HG03097 (cell line): Measurements from ENCODE around the gene DLK2.
"Not testable (repeated sequence)": the region's sequence is repeated elsewhere in the genome, so short reads cannot be mapped to it uniquely, and the experiment has no call there.

Source experiments
- ATAC-seq: cut with Tn5 transposase; IDR thresholded peaks from one replicate; pipeline ENCODE4 v1.9.1; 2021; ENCODE audit not compliant: unreplicated experiment, low FRiP score

Gene DLK2

DNA sequence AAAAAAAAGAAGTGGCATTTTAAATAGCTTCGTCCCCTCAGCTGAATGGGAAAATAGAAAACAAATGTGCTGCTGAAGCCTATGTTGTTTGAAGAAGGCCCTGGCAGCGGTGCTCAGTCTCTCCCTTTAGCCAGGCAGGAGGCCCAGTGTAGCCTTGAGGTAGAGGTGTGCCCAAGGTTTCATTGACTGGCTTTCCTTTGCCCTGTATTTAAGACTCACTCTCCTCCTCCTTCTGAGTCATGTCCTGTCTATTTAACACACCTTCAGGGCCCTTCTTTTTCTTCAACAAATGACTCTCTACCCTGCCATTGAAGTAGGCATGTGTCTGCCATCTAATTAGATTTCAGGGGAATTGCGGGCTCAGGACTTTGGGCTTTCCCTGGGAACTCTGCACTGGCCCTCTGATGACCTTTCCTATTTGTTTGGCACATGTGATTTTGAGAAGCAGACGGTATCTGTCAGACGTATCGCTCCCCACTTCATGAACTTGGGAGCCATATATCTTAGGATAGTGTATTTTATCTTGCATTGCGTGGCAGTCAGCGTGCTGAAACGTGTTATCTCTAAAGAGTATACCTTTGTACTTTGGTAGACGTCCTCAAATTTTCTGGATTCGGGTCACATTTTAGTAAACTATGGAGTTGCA, 26.4 kb upstream of the DLK2 start:
- no peak for ATAC-seq

DNA sequence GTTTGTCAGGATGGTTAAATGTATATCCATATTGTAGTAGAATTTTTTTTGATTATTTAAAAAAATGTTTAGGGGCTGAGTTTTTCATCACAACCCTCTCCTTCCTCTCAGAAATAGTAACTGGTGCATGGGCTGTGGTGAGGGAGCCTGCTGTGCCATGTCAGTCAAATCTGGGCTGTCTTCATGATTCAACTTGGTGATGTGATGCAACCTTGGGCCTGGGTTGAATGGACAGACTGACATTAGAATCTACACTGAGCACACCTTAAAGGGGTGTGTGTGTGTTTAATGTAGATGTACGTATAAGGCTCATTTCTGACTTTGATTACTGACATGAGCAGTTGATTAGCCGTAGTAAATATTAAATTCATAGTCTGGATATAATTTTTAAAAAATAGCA, 25.7 kb upstream of the DLK2 start:
- no peak for ATAC-seq

DNA sequence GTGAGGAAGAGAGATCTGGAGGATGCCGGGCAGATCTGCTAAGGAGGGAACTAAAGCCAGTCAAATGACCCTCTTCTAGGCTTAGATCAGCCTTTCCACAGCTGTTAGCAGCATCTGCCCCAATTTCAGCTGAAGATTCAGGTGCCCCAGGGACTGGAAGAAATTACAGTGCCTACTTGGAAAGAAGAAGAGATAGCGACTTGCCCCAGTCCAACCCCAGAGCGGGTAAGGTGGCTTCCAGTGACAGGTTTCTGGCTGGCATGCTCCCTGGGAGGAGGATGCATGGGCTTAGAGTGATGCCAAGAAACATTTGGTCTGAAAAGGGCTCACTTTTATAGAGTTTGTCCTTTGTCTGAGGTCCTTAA, 22.6 kb upstream of the DLK2 start:
- no peak for ATAC-seq

DNA sequence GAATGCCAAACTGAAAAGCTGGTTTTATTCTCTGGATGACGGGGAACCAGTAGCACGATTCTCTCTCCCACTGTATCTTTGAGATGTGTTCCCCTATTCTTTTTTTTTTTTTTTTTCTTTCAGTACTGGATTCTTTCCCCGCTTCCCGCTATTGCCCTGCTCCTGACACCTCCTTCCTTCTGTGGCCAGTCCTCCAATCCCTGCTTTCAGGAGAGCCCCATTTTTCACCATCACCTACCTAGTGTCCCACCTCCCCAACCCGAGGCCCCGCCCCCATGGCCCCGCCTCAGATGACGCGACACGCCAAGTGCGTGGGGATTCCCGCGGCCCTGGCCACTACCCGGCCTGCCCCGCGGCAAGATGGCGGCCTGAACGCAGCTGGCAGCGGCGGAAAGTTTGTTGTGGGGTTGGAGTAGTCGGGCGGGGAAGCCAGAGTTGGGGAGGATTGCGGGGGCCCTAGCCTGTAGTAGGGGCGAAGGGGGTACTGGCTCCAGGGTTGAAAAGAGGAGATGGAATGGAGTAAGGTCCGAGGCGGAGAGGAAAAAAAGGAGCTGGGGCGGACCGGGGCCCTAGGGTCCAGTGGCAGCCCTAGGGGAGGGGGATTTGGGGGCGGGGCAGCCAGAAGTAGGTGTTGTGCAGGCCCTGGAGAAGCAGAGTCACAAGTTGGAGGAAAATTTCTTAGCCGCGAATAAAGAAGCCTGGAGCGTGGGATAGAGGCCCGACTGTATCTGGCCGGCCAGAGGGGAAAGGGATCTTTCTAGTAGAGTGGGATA, 22.1 kb upstream of the DLK2 start, which contains the start of gene TJAP1:
TJAP1 (plus strand) TSS at position 336 of the 773 bp plus-strand sequence. CDS start 21,432 bp downstream, outside the sequence.
- ATAC-seq = no peak

DNA sequence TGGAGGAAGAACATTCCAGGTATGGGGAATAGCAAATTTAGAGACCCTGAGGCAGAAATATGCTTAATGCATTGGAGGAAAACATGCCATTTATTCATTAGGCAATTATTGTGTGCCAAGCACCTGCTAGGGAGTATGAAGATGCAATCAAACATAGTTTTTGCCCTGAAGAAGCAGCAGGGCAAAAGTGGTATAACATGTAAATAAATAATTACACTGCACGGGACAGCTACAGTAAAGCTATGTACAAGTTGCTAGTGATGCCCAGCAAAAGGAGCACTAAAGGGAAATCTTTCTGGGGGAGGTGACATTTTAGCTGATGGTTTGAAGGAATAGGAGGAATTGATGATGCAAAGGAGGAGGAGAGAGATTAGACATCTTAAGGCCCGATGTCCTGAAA, 21.4 kb upstream of the DLK2 start:
- ATAC-seq = no peak

DNA sequence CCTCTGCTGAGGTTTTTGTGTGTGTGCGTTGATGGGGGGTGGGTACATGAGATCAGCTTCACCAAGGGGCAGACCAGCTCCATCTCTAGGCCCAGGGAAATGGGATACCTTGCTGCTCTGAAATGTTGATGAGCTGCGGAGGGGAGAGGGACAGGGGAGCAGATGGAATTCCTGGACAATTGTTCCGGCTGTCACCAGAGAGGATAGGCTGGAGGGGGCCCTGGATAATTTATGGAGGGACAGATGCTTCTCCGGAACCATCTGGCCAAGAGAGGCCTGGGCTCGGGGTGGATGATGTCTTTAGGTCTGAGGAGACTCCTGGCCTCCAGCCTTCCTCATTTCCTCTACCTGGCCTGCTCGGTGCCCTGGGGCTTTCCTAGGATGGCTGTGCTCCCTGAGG, 20.2 kb upstream of the DLK2 start:
- ATAC-seq = no peak

DNA sequence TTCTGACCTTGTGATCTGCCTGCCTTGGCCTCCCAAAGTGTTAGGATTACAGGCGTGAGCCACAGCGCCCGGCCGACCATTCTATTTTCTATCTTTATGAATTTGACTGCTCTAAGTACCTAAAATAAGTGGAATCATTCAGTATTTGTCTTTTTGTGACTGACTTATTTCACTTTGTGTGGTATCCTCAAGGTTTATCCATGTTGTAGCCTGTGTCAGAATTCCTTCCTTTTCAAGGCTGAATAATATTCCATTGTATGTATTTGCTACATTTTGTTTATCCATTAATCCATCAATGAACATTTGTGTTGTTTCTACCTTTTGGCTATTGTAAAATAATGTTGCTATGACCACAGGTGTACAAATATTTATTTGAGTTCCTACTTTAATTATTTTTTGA, 17.2 kb upstream of the DLK2 start:
- no peak for ATAC-seq

DNA sequence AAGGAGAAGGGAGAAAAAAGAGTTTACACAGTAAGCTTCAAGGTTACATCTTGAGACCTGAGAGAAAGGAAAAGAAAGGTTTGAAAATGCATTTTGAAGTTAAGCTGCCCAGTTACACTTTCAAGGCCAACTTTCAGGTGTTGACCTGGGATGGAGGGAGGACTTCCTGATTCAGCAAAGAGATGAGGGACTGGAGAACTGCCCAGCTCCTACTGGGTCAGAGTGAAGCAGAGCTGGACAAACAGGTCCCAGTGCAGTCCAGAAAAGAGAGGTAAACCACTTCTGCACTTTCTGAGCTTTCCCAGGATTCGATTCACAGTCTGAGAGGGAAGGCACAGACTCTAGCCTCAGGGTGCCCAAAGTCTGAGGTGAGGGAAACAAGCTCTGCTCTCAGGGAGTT, 16.1 kb upstream of the DLK2 start:
- no peak for ATAC-seq

DNA sequence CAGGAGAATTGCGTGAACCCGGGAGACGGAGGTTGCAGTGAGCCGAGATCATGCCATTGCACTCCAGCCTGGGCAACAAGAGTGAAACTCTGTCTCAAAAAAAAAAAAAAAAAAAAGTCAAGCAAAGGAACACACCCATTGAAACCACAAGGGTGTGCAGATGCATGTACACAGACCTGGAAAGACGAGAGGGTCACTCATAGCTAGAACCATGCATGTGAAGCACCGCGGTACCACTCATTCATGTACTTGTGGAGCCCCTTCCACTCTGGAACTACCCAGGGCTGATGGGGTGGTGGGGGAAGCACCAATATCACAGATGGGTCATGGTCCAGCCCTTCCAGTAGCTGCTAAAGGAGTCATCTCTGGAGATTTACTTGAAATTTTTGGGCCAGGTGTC, 14.6 kb upstream of the DLK2 start:
- ATAC-seq = no peak

DNA sequence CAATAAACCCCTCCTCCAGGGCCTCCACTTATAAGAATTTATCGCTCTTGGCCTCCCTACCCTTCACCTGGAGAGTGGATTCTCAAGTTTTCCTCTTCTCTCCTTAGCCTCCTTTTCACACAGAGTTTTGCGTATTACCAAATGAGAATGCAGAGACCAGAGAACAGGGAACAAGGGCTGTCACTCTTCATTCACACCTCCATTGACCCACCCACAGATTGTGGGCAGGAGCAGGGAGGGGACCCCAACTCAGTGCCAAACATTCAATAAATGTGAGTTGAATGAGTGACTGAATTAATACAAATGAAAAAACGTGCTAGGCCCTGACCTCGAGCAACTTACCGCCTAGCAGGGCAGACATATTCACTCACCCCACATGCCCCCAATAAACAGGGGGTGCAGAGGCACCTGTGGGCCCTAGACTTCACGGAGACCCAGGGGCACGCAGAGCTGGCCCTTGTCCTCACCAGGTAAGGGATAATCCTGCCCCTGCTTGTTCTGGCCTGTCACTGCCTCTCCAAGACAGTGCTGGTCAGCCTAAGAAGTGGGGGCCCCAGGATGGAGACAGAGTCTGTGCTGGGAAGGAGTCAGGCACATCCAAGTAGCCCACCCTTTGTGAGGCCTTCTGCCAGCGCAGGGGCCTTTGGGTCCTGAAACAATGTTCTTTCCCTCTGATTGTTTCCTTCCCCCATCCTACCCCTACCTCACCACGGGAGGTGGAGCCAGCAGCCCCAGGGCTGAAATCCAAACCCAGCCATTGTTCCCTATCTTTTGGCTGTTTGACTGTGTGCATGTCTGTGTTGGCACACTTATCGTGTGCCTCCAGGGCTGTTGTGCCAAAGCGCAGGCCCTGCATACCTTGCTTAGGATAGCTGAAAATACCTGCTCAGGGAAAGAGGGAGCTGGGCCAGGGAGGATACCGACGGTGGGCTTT, 13.7 kb upstream of the DLK2 start:
- ATAC-seq = no peak

DNA sequence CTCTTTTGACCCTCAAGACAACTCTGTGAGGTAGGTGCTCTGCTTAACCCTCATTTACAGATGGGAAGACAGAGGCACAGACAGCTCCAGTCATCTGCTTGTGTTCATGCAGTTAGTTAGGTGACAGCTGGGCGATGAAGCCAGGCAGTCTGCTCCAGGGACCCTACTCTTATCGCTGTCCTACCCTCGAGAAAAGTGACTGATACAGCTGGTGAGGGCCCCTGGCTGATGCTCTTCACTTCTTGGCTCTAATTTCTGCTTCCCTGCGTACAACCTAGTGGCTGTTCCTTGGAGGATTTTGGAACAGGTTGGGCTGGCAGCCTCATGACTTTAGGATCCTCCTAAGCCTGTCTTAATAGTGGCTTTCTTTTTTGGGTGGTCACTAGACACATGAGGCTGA, 12.9 kb upstream of the DLK2 start:
- no peak for ATAC-seq

DNA sequence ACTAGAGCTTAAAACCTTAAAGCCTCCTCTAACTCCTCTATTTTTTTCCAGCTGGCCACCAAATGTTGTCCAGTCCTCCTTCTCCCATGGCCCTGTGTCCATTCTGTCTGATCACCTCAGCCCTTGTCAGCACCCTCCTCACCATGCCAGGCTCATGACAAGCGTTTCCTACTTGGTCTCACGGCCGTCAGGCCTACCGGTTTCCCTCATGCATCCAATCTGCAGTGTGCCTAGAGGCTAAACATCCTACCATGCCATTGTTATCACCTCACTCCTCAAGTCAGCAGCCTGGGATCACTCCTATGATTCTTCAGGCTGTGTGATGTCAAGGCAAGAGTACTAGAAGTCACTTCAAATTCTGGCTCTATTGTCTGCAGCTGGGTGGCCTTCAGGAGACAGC, 12.4 kb upstream of the DLK2 start:
- ATAC-seq = no peak

DNA sequence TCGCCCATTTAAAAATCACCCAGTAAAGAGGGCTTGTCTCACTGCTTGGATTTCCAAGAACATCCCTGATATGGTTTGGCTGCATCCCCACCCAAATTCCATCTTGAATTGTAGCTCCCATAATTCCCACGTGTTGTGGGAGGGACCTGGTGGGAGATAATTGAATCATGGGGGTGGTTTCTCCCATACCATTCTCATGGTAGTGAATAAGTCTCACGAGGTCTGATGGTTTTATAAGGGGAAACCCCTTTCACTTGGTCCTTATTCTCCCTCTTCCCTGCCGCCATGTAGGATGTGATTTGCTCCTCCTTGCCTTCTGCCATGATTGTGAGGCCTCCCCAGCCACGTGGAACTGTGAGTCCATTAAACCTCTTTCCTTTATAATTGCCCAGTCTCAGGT, 11.9 kb upstream of the DLK2 start:
- ATAC-seq = not testable (repeated sequence)

DNA sequence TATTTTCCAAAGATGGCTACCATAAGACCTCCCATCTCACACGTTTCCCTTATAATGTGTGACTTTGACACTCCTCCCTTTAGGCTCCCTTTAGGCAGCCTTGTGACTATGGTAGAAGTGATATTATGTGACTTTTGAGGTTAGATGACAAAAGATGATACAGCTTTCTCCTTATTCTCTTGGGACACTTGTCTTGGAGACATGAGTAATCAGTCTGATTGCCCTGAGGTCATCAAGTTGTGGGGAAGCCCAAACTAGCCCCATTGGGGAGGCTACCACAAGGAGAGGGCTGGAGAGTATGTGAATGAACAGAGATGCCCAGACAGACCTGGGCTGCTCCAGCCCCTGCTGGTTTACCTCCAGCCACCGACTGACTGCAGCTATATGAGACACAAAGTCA, 10.6 kb upstream of the DLK2 start:
- ATAC-seq = no peak

DNA sequence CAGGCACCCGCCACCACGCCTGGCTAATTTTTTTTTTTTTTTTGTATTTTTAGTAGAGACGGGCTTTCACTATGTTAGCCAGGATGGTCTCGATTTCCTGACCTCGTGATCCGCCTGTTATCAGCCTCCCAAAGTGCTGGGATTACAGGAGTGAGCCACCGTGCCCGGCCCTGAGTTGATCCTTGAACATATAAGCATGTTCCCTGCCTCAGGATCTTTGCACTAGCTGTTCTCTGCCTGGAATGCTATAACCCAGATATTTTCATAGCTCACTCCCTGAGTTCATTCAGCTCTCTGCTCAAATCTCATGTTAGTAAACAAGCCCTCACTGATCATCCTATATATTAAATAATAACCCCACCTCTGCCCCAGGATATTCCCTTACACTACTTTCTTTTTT, 9.0 kb upstream of the DLK2 start:
- no peak for ATAC-seq

DNA sequence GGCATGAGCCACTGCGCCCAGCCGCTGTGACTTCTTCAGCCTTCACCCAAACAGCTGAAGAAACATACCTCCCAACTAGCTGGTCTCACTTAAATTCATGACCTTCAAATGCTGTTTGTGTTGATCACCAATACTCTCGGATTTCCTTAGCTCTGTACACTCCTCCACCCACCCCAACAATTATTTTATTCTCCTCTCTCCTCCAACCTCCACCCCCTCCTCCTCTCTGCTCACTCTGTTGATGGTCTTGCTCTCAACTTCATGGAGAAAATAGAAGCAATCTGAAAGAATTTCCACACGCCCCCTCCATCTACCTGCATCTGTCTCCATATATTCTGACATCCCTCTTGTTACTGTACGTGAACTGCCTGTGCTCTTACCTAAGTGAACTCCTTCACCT, 6.6 kb upstream of the DLK2 start:
- no peak for ATAC-seq

DNA sequence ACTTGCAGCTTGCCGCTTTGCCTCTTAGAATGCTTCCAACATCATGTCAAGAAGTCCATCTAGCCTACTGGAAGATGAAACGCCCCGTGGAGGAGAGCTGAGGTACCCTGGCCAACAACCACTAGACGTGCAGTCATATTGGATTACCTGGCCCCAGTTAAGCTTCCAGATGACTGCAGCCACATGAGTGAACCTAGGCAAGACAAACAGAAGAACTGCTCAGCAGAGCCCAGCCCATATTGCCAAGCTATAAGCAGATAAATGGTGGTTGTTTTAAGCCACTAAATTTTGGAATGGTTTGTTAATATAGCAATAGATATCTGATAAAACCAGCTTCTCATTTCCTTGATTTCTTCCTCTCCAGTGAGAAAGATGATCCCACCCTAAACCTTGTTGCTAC, 4.7 kb upstream of the DLK2 start:
- ATAC-seq = no peak

DNA sequence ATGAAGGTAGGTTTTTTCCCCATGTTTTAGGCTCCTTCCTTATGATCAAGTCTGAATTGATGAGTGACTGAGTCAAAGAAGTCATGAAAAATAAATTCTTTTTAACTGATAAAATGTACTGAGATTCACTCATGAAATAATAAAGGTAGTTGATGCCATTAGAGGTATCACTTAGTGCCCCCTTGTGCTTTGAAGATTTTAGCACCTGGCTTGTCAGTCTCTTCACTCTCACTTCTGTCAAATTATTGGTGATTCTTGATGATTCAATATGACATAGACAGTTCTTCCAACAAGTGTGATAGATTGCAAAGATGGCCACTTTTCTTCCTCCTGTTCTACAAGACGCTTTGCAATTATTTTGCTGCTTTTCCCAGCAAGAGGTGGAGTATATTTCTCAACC, 4.2 kb upstream of the DLK2 start:
- no peak for ATAC-seq

DNA sequence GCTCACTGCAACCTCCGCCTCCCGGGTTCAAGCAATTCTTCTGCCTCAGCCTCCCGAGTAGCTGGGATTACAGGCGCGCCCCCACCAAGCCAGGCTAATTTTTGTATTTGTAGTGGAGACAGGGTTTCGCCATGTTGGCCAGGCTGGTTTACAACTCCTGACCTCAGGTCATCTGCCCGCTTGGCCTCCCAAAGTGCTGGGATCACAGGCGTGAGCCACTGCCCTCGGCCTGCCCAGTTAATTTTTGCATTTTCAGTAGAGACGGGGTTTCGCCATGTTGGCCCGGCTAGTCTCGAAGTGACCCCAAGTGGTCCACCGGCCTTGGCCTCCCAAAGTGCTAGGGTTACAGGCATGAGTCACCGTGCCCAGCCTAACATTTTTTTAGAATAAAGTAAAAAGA, 2.8 kb upstream of the DLK2 start:
- not testable (repeated sequence) for ATAC-seq

DNA sequence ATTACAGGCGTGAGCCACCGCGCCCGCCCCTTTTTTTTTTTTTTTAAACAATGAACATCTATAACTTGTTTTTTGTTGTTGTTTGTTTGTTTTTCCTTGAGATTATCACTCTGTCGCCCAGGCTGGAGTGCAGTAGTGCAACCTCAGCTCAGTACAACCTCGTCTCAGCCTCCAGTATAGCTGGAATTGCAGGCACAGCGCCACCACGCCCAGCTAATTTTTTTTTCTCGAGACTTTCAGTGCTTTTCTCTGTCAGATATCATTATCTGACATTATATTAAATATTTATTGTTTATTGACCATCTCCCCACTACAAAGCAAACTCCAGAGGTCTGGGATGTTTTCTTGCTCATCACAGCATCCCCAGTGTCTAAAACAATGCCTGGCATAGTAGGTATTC, 2.3 kb upstream of the DLK2 start:
- no peak for ATAC-seq
